ENCODE data around the gene ADGRB3.

The ADGRB3 gene

DNA sequence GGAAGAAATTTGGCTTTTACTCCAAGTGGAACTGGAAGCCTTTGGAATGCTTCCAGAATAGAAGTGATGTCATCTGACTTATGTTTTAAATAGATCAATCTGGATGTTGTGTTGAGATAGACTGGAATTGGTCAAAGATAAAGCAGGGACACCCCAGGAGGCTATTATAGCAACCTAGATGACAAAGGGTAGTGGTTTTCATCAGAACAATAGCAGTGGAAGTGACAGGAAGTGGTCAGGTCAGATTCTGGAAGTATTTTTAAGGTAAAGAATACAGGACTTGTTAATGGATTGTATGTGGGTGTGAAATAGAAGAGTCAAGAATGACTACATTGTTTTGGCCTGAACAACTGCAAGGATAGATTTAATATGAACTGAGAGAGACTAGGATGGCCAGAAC, 191.4 kb downstream of the ADGRB3 start:
- TF ChIP-seq, protein P1, sequence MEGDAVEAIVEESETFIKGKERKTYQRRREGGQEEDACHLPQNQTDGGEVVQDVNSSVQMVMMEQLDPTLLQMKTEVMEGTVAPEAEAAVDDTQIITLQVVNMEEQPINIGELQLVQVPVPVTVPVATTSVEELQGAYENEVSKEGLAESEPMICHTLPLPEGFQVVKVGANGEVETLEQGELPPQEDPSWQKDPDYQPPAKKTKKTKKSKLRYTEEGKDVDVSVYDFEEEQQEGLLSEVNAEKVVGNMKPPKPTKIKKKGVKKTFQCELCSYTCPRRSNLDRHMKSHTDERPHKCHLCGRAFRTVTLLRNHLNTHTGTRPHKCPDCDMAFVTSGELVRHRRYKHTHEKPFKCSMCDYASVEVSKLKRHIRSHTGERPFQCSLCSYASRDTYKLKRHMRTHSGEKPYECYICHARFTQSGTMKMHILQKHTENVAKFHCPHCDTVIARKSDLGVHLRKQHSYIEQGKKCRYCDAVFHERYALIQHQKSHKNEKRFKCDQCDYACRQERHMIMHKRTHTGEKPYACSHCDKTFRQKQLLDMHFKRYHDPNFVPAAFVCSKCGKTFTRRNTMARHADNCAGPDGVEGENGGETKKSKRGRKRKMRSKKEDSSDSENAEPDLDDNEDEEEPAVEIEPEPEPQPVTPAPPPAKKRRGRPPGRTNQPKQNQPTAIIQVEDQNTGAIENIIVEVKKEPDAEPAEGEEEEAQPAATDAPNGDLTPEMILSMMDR (IDR thresholded peaks at IDR 0.05; ENCODE audit: low read depth, low read length) = no peak
- H3K4me3 ChIP-seq (ENCODE audit: low read depth, low read length) = no peak overlapping the region

DNA sequence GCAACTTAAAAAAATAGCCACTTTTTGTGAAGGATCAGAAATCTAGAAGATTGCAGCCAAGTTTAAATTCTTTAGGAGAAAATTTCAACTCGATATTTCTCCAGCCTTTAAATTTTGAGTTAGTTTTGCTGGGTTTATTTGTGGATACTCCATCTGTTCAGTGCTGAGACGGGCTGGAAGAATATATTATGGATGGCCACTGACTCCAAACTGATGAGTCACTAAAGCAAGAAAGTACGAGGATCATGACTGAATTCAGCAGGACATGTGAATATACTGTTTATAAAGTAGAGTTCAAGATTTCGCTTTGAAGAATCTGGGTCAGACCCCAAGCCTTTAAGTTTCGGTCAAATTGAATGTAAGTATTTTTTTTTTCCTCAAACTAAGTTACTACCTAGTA, 199.5 kb downstream of the ADGRB3 start:
- H3K4me3 ChIP-seq (ENCODE audit: low read depth, low read length) = no peak overlapping the region
- TF ChIP-seq, protein P1 (IDR thresholded peaks at IDR 0.05; ENCODE audit: low read depth, low read length) = no peak

DNA sequence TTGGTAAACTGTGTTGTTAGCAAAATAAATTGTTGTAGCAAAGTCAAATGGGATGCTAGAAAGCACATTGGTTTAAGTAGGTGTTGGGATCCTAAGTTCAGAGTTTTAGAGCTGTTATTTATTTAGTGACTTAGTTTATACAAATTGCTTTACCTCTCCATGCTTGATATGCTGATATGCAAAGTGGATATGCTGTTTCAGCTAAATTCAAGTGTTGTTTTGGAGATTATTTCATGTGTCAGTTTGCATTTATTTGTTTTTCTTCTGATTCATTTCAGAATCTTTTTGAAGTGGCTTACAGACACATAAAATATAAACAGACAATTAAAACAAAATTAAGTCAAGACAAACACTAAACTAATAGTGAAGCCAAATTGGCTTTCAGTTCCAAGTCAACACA, 203.5 kb downstream of the ADGRB3 start:
- TF ChIP-seq, protein P1 (IDR thresholded peaks at IDR 0.05; ENCODE audit: low read depth, low read length) = no peak

DNA sequence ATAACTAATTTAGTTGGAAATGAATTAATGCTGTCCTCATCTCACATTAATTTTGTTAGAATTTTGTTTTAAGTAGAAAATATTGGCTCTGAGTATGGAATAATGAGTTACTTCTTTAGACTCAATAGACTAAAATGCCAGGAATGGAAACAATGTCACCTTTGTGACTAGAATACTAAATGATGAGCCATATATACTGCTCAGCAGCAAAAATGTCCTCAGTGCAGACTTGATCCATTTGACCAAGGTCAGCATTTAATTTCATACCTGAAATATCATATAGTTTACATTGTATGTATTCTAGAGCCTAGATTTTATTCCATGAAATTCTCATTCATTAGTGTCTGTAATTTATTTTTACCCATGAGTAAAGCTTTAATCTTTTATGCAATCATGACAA, 217.7 kb downstream of the ADGRB3 start:
- TF ChIP-seq, protein P1 (IDR thresholded peaks at IDR 0.05; ENCODE audit: low read depth, low read length) = no peak
- H3K4me3 ChIP-seq (ENCODE audit: low read depth, low read length) = no peak overlapping the region

More for the DNA sequence above, 203.5 kb downstream of the ADGRB3 start:
- H3K4me3 ChIP-seq (ENCODE audit: low read depth, low read length) = no peak overlapping the region

DNA sequence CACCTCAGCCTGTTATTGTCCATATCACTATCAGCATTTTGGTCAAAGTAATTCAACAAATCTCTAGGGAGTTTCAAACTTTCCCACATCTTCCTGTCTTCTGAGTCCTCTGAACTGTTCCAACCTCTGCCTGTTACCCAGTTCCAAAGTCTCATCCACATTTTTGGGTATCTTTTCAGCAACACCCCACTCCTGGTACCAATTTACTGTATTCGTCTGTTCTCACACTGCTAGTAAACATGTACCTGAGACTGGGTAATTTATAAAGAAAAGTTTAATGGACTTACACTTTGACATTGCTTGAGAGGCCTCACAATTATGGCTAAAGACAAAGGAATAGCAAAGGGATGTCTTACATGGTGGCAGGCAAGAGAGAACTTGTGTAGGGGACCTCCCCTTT, 224.2 kb downstream of the ADGRB3 start:
- no peak overlapping the region for H3K4me3 ChIP-seq (ENCODE audit: low read depth, low read length)
- TF ChIP-seq, protein P1 (IDR thresholded peaks at IDR 0.05; ENCODE audit: low read depth, low read length) = no peak

DNA sequence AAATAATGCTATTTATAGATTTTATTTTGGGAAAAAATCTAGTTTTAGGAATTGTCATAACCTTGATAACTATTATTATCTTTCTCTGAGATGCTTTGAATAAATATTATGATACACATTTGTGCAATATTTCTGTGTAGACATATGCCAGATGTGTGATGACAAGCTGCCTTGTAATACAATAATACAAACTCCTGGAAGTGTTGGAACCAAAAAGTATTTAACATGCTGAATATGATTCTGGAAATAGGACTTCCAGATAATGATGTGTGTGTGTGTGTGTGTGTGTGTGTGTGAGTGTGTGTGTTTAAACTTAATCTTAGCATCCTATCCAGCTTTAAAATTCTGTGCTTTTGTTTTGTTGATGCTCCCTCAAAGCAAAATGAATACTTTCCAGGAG, 233.6 kb downstream of the ADGRB3 start:
- TF ChIP-seq, protein P1 (IDR thresholded peaks at IDR 0.05; ENCODE audit: low read depth, low read length) = no peak
- H3K4me3 ChIP-seq (ENCODE audit: low read depth, low read length) = no peak overlapping the region

DNA sequence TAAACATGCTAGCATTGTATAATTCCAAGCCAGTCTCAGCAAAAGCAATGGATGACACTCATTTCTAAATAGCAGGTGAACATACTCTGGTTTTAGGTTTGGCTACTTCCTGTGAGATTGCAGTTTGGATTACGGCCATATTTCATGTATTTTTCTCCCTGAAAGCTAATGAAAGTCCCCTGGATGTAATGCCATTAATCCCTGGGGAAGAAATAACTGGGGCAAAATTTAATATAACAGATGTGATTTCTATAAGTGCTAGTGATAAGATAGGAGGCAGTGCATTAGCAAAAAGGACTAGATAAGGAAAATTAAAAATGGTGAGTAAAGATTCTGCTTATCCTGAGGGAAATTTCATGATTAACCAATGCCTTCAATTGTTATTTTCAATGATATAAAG, 238.2 kb downstream of the ADGRB3 start:
- H3K4me3 ChIP-seq (ENCODE audit: low read depth, low read length) = no peak overlapping the region
- TF ChIP-seq, protein P1 (IDR thresholded peaks at IDR 0.05; ENCODE audit: low read depth, low read length) = no peak
